Measurements from ENCODE around the gene HBP1. TPM values are rescaled to one million over a fixed set of nuclear protein-coding genes. Genes with fewer than 3 reads are reported as not detected.
A peak's percentile ranks its signal among the peaks of the same experiment; 100 is the strongest.

The HBP1 gene
- total and polyA plus RNA-seq, 8 donors, result 12.5 to 201 (median 47.3) TPM

GRCh38 chr7:107208563-107208962, 39.8 kb downstream of the HBP1 start:
- intact Hi-C loops (cut with DNase I; ENCODE audit: low total_unique reads), result no loop called here
- Histone ChIP-seq H3K27ac (peak overlapping the region in 4 of 5 donors; percentile 0 to 56 (median 36)), H3K4me3 (no peak overlapping the region), H3K9me3 (no peaks in the 10 kb centered on the region), H3K4me1 (peaks cover 0 to 20% (median 12%) of the 10 kb centered on the region in 4 donors), H3K36me3 (peaks cover 7 to 70% (median 63%) of the 10 kb centered on the region in 4 donors), H3K27me3 (no peaks in the 10 kb centered on the region)
- 80 to 94% (median 89%) methylated on average over 5 of the region's 5 CpGs for WGBS, 5 donors
- no peak for DNase-seq
- TF ChIP-seq POLR2AphosphoS5 (IDR thresholded peaks at IDR 0.05) (no peak), POLR2A (IDR thresholded peaks at IDR 0.05) (no peak), EP300 (IDR thresholded peaks at IDR 0.05) (no peak), CTCF (IDR thresholded peaks at IDR 0.05) (no peak)

GRCh38 chr7:107209565-107209964, 40.8 kb downstream of the HBP1 start:
- DNase-seq, result no peak
- WGBS, 5 donors, result 89 to 98% (median 97%) methylated on average over 4 of the region's 4 CpGs
- H3K36me3 ChIP-seq, result peaks cover 0 to 60% (median 53%) of the 10 kb centered on the region in 4 donors
- H3K27me3 ChIP-seq, result no peaks in the 10 kb centered on the region
- H3K27ac ChIP-seq, result no peak overlapping the region
- intact Hi-C loops (cut with DNase I; ENCODE audit: low total_unique reads), result no loop called here
- H3K4me3 ChIP-seq, result no peak overlapping the region
- peaks cover 0 to 20% (median 12%) of the 10 kb centered on the region in 4 donors for H3K4me1 ChIP-seq
- H3K9me3 ChIP-seq, result no peaks in the 10 kb centered on the region
- TF ChIP-seq POLR2A (IDR thresholded peaks at IDR 0.05), result no peak
- no peak for TF ChIP-seq CTCF (IDR thresholded peaks at IDR 0.05)
- TF ChIP-seq EP300 (IDR thresholded peaks at IDR 0.05), result no peak
- no peak for TF ChIP-seq POLR2AphosphoS5 (IDR thresholded peaks at IDR 0.05)

- H3K36me3 ChIP-seq, result peaks cover 0 to 52% (median 45%) of the 10 kb centered on the region in 4 donors
- DNase-seq, result no peak
- H3K27me3 ChIP-seq, result no peaks in the 10 kb centered on the region
- H3K4me1 ChIP-seq, result peaks cover 0 to 20% (median 12%) of the 10 kb centered on the region in 4 donors
- H3K9me3 ChIP-seq, result no peaks in the 10 kb centered on the region
- TF ChIP-seq CTCF (IDR thresholded peaks at IDR 0.05), result no peak
- no peak for TF ChIP-seq POLR2A (IDR thresholded peaks at IDR 0.05)
- no peak for TF ChIP-seq POLR2AphosphoS5 (IDR thresholded peaks at IDR 0.05)
- no peak for TF ChIP-seq EP300 (IDR thresholded peaks at IDR 0.05)
- WGBS, 5 donors, result 94 to 99% (median 98%) methylated on average over 4 of the region's 4 CpGs
- H3K27ac ChIP-seq, result no peak overlapping the region
- intact Hi-C loops (cut with DNase I; ENCODE audit: low total_unique reads), result no loop called here
- no peak overlapping the region for H3K4me3 ChIP-seq
Observed at GRCh38 chr7:107210400-107210799, 41.6 kb downstream of the HBP1 start.

GRCh38 chr7:107212725-107213124, 43.9 kb downstream of the HBP1 start:
- WGBS, 5 donors, result 78 to 94% (median 89%) methylated on average over 2 of the region's 2 CpGs

GRCh38 chr7:107213193-107213788, 44.5 kb downstream of the HBP1 start:
- H3K27ac ChIP-seq, result no peak overlapping the region
- DNase-seq, result no peak
- H3K4me3 ChIP-seq, result no peak overlapping the region
- TF ChIP-seq EP300 (IDR thresholded peaks at IDR 0.05) (no peak), POLR2AphosphoS5 (IDR thresholded peaks at IDR 0.05) (no peak), POLR2A (IDR thresholded peaks at IDR 0.05) (no peak), CTCF (IDR thresholded peaks at IDR 0.05) (no peak)
- H3K36me3 ChIP-seq, result peaks cover 0 to 25% (median 20%) of the 10 kb centered on the region in 4 donors
- no peaks in the 10 kb centered on the region for H3K27me3 ChIP-seq
- intact Hi-C loops (cut with DNase I; ENCODE audit: low total_unique reads), result no loop called here
- 94 to 97% (median 95%) methylated on average over 5 of the region's 5 CpGs for WGBS, 5 donors
- peaks cover 0 to 6% (median 3%) of the 10 kb centered on the region in 4 donors for H3K4me1 ChIP-seq
- no peaks in the 10 kb centered on the region for H3K9me3 ChIP-seq

More at GRCh38 chr7:107212725-107213124, 43.9 kb downstream of the HBP1 start:
- Histone ChIP-seq H3K27ac (no peak overlapping the region), H3K9me3 (no peaks in the 10 kb centered on the region), H3K4me3 (no peak overlapping the region), H3K36me3 (peaks cover 0 to 29% (median 22%) of the 10 kb centered on the region in 4 donors), H3K4me1 (peaks cover 0 to 12% (median 5%) of the 10 kb centered on the region in 4 donors), H3K27me3 (no peaks in the 10 kb centered on the region)
- DNase-seq, result no peak
- TF ChIP-seq POLR2A (IDR thresholded peaks at IDR 0.05), result no peak
- no peak for TF ChIP-seq POLR2AphosphoS5 (IDR thresholded peaks at IDR 0.05)
- intact Hi-C loops (cut with DNase I; ENCODE audit: low total_unique reads), result no loop called here

All from stomach (tissue), 9 donors.